Measurements from ENCODE around the gene H2AZ1. TPM values are rescaled to one million over a fixed set of nuclear protein-coding genes. Genes with fewer than 3 reads are reported as not detected.

Gene H2AZ1
- total RNA-seq, 1 experiment from 2014 or later, result 1,095 TPM

- no peaks in the 10 kb centered on the region for H3K4me1 ChIP-seq (ENCODE audit: insufficient read depth, low read length, poor library complexity, severe bottlenecking)
- H3K9me3 ChIP-seq (ENCODE audit: low read depth, low read length, poor library complexity, severe bottlenecking), result no peaks in the 10 kb centered on the region
- intact Hi-C loops (cut with micrococcal nuclease; ENCODE audit: unreplicated experiment), result no loop called here
- CTCF ChIA-PET, result no interaction called here
- BruUV-seq (replicated peaks), result no TSS peak
- TF ChIP-seq, protein P1, sequence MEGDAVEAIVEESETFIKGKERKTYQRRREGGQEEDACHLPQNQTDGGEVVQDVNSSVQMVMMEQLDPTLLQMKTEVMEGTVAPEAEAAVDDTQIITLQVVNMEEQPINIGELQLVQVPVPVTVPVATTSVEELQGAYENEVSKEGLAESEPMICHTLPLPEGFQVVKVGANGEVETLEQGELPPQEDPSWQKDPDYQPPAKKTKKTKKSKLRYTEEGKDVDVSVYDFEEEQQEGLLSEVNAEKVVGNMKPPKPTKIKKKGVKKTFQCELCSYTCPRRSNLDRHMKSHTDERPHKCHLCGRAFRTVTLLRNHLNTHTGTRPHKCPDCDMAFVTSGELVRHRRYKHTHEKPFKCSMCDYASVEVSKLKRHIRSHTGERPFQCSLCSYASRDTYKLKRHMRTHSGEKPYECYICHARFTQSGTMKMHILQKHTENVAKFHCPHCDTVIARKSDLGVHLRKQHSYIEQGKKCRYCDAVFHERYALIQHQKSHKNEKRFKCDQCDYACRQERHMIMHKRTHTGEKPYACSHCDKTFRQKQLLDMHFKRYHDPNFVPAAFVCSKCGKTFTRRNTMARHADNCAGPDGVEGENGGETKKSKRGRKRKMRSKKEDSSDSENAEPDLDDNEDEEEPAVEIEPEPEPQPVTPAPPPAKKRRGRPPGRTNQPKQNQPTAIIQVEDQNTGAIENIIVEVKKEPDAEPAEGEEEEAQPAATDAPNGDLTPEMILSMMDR (conservative IDR thresholded peaks at IDR 0.05; ENCODE audit: low read depth, low read length), result no peak
- no peak for TF ChIP-seq EZH2 (IDR thresholded peaks at IDR 0.05; ENCODE audit: borderline replicate concordance, low read depth, low read length, poor library complexity, severe bottlenecking)
- no peaks in the 10 kb centered on the region for H3K36me3 ChIP-seq (ENCODE audit: insufficient read depth, low read length, poor library complexity, severe bottlenecking)
- no peaks in the 10 kb centered on the region for H3K27me3 ChIP-seq (replicated peaks; ENCODE audit: insufficient read depth, low read depth, low read length, poor library complexity)
- H3K4me3 ChIP-seq (ENCODE audit: low read depth, low read length, poor library complexity, severe bottlenecking), result no peak overlapping the region
- DNase-seq (ENCODE audit: low spot score), result no peak
- H3K27ac ChIP-seq (ENCODE audit: low read depth, low read length, poor library complexity, severe bottlenecking), result no peak overlapping the region
- POLR2A ChIA-PET (ENCODE audit: low non-redundant PET), result no interaction called here
Observed at GRCh38 chr4:99987681-99988080, 37.6 kb upstream of the H2AZ1 start.

- H3K4me3 ChIP-seq (ENCODE audit: low read depth, low read length, poor library complexity, severe bottlenecking), result no peak overlapping the region
- no peak for DNase-seq (ENCODE audit: low spot score)
- H3K9me3 ChIP-seq (ENCODE audit: low read depth, low read length, poor library complexity, severe bottlenecking), result no peaks in the 10 kb centered on the region
- no peaks in the 10 kb centered on the region for H3K27me3 ChIP-seq (replicated peaks; ENCODE audit: insufficient read depth, low read depth, low read length, poor library complexity)
- intact Hi-C loops (cut with micrococcal nuclease; ENCODE audit: unreplicated experiment), result no loop called here
- TF ChIP-seq, protein P1 (conservative IDR thresholded peaks at IDR 0.05; ENCODE audit: low read depth, low read length), result no peak
- no peak for TF ChIP-seq EZH2 (IDR thresholded peaks at IDR 0.05; ENCODE audit: borderline replicate concordance, low read depth, low read length, poor library complexity, severe bottlenecking)
- POLR2A ChIA-PET (ENCODE audit: low non-redundant PET), result no interaction called here
- no peak overlapping the region for H3K27ac ChIP-seq (ENCODE audit: low read depth, low read length, poor library complexity, severe bottlenecking)
- CTCF ChIA-PET, result no interaction called here
- no TSS peak for BruUV-seq (replicated peaks)
- H3K4me1 ChIP-seq (ENCODE audit: insufficient read depth, low read length, poor library complexity, severe bottlenecking), result no peaks in the 10 kb centered on the region
- H3K36me3 ChIP-seq (ENCODE audit: insufficient read depth, low read length, poor library complexity, severe bottlenecking), result no peaks in the 10 kb centered on the region
Observed at GRCh38 chr4:99986792-99987191, 36.7 kb upstream of the H2AZ1 start.

DNA sequence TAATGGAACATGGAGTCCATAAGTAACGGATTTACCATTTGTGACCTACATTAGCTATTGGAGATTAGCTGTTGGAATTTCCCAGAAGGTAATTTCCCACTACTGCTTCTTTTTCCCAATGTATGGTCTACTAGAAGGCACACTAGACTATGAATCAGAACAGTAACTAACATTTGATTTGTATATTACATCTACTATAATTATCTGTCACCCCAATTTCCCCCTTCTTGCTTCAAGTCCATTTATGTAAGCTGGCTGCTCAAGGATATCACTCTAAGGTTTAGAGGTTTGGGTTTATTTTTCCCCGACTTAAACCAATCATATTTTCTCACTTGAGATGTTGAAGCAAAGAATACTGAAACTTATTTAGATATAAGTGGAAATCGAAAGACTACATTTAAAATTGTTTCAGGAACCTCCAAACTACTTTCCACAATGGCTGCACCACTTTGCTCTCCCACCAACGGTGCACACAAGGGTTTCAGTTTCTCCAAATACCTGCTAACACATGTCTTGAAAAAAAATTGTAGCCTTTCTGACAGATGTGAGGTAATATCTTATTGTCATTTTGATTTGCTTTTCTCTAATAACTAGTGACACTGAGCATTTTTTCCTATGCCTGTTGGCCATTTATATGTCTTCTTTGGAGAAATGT is 33.3 kb upstream of the H2AZ1 start:
- Histone ChIP-seq H3K36me3 (ENCODE audit: insufficient read depth, low read length, poor library complexity, severe bottlenecking) (no peaks in the 10 kb centered on the region), H3K27me3 (replicated peaks; ENCODE audit: insufficient read depth, low read depth, low read length, poor library complexity) (no peaks in the 10 kb centered on the region), H3K4me3 (ENCODE audit: low read depth, low read length, poor library complexity, severe bottlenecking) (no peak overlapping the region), H3K9me3 (ENCODE audit: low read depth, low read length, poor library complexity, severe bottlenecking) (no peaks in the 10 kb centered on the region), H3K4me1 (ENCODE audit: insufficient read depth, low read length, poor library complexity, severe bottlenecking) (no peaks in the 10 kb centered on the region), H3K27ac (ENCODE audit: low read depth, low read length, poor library complexity, severe bottlenecking) (no peak overlapping the region)
- ChIA-PET POLR2A (ENCODE audit: low non-redundant PET) (no interaction called here), CTCF (no interaction called here)
- BruUV-seq (replicated peaks), result no TSS peak
- no peak for DNase-seq (ENCODE audit: low spot score)
- TF ChIP-seq, protein P1 (conservative IDR thresholded peaks at IDR 0.05; ENCODE audit: low read depth, low read length), result no peak
- no peak for TF ChIP-seq EZH2 (IDR thresholded peaks at IDR 0.05; ENCODE audit: borderline replicate concordance, low read depth, low read length, poor library complexity, severe bottlenecking)
- intact Hi-C loops (cut with micrococcal nuclease; ENCODE audit: unreplicated experiment), result no loop called here

Data from A673 (cell line).